Central memory CD8-positive, alpha-beta T cell (primary cell): ENCODE results near the gene CCT6A.
"Not testable (repeated sequence)": the region's sequence is repeated elsewhere in the genome, so short reads cannot be mapped to it uniquely, and the experiment has no call there.

Experiments
- ATAC-seq: fragments of 150-1000 bp; cut with Tn5 transposase; replicated peaks from 2 replicates; pipeline ENCODE4 v1.10.0; 2022; ENCODE audit warnings: mild to moderate bottlenecking, moderate FRiP score, moderate number of reproducible peaks; ENCODE audit not compliant: poor library complexity, severe bottlenecking; ENCODE audit errors: extremely low read depth
- DNase-seq, 2 donors: peaks; one replicate each; pipeline ENCODE4 v3.0.0; 2021; ENCODE audit warnings: low spot score in 2 of 2
- H3K27ac Mint-ChIP-seq: one replicate; pipeline ENCODE4 v1.8.0; 2022; ENCODE audit warnings: low read depth, mild to moderate bottlenecking, moderate library complexity, mixed read lengths
- H3K27me3 Mint-ChIP-seq: one replicate; pipeline ENCODE4 v1.8.0; 2022; ENCODE audit warnings: mixed read lengths
- H3K36me3 Mint-ChIP-seq: one replicate; pipeline ENCODE4 v1.8.0; 2022; ENCODE audit warnings: mild to moderate bottlenecking, moderate library complexity, mixed read lengths; ENCODE audit not compliant: insufficient read depth
- H3K4me1 Mint-ChIP-seq: one replicate; pipeline ENCODE4 v1.8.0; 2022; ENCODE audit warnings: mixed read lengths
- H3K4me3 Mint-ChIP-seq: one replicate; pipeline ENCODE4 v1.8.0; 2022; ENCODE audit warnings: mild to moderate bottlenecking, moderate library complexity, mixed read lengths
- H3K9me3 Mint-ChIP-seq: one replicate; pipeline ENCODE4 v1.8.0; 2022; ENCODE audit warnings: mixed read lengths

Gene CCT6A

DNA sequence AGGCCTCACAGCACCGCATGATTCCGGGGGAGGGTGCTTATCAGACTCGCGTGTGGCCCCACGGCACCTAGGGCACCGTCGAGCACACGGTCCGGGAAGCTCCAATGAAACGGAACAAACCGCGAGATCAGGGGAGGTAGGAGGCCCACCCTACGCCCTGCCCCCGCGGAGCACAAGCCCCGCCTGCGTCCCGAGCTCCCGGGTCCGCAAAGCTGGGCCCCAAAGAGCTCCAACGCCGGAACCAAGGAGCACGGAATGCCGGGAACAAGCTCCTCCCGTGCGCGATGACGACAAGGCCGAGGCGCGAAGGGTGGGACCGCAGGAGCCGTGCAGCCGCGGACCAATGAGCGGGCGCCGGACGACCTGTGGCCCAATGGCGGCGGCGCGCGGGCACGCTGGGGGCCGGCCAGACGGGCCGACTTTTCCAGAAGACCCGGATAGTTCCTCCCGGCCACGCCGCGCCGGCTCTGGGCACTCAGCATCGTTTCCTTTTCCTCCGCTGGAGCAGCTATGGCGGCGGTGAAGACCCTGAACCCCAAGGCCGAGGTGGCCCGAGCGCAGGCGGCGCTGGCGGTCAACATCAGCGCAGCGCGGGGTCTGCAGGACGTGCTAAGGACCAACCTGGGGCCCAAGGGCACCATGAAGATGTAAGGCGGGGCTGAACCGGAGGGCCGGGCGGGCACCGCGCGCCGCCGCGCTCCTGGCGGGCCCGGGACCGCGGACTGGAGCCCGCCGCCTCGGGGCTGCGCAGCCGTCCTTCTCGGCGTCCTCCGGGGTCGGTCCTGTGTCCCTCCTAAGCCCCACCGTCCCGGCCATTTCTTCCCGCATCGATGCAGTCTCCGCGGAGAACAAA is at the start of gene CCT6A, which contains the start of gene PSPH:
Gene CCT6A (plus strand): TSS at position 427 of the 853 bp plus-strand sequence. CDS start 84 bp downstream, at position 511.
Gene PSPH (minus strand): TSS at position 106 of the 853 bp plus-strand sequence. CDS start 30,232 bp downstream, outside the sequence.
- ATAC-seq (peak; percentile 91), DNase-seq (peak; percentile 67 to 73)
- Mint-ChIP-seq H3K27me3 (no peaks in the 10 kb centered on the region), H3K9me3 (no peaks in the 10 kb centered on the region), H3K4me3 (peak within 1 kb of the TSS; percentile 85), H3K36me3 (peaks cover 38% of the 10 kb centered on the region), H3K27ac (peak within 1 kb of the TSS; percentile 92), H3K4me1 (peaks cover 21% of the 10 kb centered on the region)

- Mint-ChIP-seq H3K27ac (no peak overlapping the region), H3K27me3 (no peaks in the 10 kb centered on the region), H3K4me1 (no peaks in the 10 kb centered on the region), H3K36me3 (peaks cover 10% of the 10 kb centered on the region), H3K4me3 (no peak overlapping the region), H3K9me3 (no peaks in the 10 kb centered on the region)
- ATAC-seq = no peak
- no peak for DNase-seq
These were observed 47.8 kb upstream of the CCT6A start for GRCh38 chr7:56003749-56004148.

GRCh38 chr7:56007167-56007652 is 44.4 kb upstream of the CCT6A start:
- Mint-ChIP-seq H3K4me3 (no peak overlapping the region), H3K36me3 (peaks cover 2% of the 10 kb centered on the region), H3K9me3 (no peaks in the 10 kb centered on the region), H3K27me3 (no peaks in the 10 kb centered on the region), H3K4me1 (no peaks in the 10 kb centered on the region), H3K27ac (no peak overlapping the region)
- ATAC-seq = no peak
- no peak for DNase-seq

DNA sequence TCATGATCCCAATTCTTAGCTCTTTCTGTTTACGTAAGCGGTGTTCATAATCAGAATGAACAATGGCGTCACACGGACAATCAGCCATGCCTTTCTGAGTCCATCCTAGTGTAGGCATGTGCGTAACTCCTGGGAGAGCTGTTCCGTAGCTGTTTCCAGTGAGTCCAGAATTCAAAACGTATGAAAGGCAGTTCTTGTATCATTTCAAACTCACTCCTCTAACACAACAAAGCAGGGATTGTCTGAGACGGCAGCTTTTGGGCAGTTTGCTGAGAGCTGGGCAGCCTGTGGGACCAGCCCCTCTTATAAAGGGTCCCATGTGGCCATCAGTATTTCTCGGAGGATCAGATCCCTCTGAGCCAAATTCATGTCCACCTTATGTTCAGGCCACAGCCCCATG is 43.7 kb upstream of the CCT6A start:
- Mint-ChIP-seq H3K36me3 (no peaks in the 10 kb centered on the region), H3K9me3 (no peaks in the 10 kb centered on the region), H3K27me3 (no peaks in the 10 kb centered on the region), H3K27ac (no peak overlapping the region), H3K4me1 (no peaks in the 10 kb centered on the region), H3K4me3 (no peak overlapping the region)
- ATAC-seq = no peak
- DNase-seq = no peak

DNA sequence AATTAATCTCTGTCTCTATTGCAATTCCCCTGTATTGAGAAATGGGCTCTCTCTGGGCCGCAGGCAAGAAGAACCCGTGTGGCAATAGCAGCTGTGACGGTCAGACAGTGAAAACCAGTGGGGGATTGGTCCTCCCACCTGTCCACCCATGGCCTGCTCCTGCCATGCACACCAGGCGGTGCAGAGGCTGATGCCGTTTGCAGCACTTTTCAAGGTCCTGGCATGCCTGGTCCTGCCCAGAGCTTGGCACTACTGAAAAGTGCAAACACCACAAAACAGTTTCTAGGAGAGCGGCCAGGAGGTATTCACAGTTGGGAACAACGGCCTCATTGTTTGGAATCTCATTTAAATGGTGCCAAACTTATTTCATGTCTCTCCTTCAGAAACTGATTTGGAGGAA is 41.9 kb upstream of the CCT6A start:
- H3K36me3 Mint-ChIP-seq = no peaks in the 10 kb centered on the region
- H3K4me1 Mint-ChIP-seq = no peaks in the 10 kb centered on the region
- H3K4me3 Mint-ChIP-seq = no peak overlapping the region
- no peaks in the 10 kb centered on the region for H3K27me3 Mint-ChIP-seq
- DNase-seq (no peak), ATAC-seq (no peak)
- no peaks in the 10 kb centered on the region for H3K9me3 Mint-ChIP-seq
- H3K27ac Mint-ChIP-seq = no peak overlapping the region

GRCh38 chr7:56017015-56017414 is 34.5 kb upstream of the CCT6A start:
- H3K9me3 Mint-ChIP-seq, H3K27me3 Mint-ChIP-seq, H3K4me1 Mint-ChIP-seq, H3K27ac Mint-ChIP-seq, H3K4me3 Mint-ChIP-seq, ATAC-seq, DNase-seq, H3K36me3 Mint-ChIP-seq: not testable (repeated sequence)

GRCh38 chr7:56019501-56019900 is 32.1 kb upstream of the CCT6A start:
- ATAC-seq = no peak
- no peaks in the 10 kb centered on the region for H3K4me1 Mint-ChIP-seq

GRCh38 chr7:56023500-56023899 is 28.1 kb upstream of the CCT6A start:
- Mint-ChIP-seq H3K4me3 (no peak overlapping the region), H3K9me3 (no peaks in the 10 kb centered on the region), H3K27ac (no peak overlapping the region), H3K36me3 (peaks cover 3% of the 10 kb centered on the region), H3K4me1 (no peaks in the 10 kb centered on the region), H3K27me3 (no peaks in the 10 kb centered on the region)
- ATAC-seq (no peak), DNase-seq (no peak)

More at GRCh38 chr7:56019501-56019900, 32.1 kb upstream of the CCT6A start:
- Mint-ChIP-seq H3K36me3 (peaks cover 3% of the 10 kb centered on the region), H3K4me3 (no peak overlapping the region), H3K27me3 (no peaks in the 10 kb centered on the region), H3K27ac (no peak overlapping the region), H3K9me3 (no peaks in the 10 kb centered on the region)
- no peak for DNase-seq

GRCh38 chr7:56026538-56026937 is 25.0 kb upstream of the CCT6A start:
- Mint-ChIP-seq H3K4me1 (peaks cover 2% of the 10 kb centered on the region), H3K4me3 (no peak overlapping the region), H3K36me3 (no peaks in the 10 kb centered on the region), H3K27ac (no peak overlapping the region), H3K9me3 (no peaks in the 10 kb centered on the region), H3K27me3 (no peaks in the 10 kb centered on the region)
- no peak for DNase-seq
- no peak for ATAC-seq

- Mint-ChIP-seq H3K27me3 (no peaks in the 10 kb centered on the region), H3K36me3 (no peaks in the 10 kb centered on the region), H3K4me1 (peaks cover 15% of the 10 kb centered on the region), H3K9me3 (no peaks in the 10 kb centered on the region), H3K4me3 (no peak overlapping the region), H3K27ac (no peak overlapping the region)
- no peak for ATAC-seq
- no peak for DNase-seq
These were observed 22.5 kb upstream of the CCT6A start for GRCh38 chr7:56028942-56029630.

DNA sequence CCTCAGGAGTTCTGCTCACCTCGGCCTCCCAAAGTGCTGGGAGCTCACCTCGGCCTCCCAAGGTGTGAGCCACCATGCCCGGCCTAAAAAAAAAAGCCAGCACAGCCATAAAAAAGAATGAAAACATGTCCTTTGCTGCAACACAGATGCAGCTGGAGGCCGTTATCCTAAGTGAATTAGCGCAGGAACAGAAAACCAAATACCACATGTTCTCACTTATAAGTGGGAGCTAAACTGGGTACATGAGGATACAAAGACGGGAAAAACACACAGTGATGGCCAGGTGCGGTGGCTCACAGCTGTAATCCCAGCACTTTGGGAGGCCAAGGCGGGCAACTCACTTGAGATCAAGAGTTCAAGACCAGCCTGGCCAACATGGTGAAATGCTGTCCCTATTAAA is 21.2 kb upstream of the CCT6A start:
- Mint-ChIP-seq H3K9me3 (no peaks in the 10 kb centered on the region), H3K27ac (no peak overlapping the region), H3K4me3 (no peak overlapping the region), H3K36me3 (no peaks in the 10 kb centered on the region), H3K27me3 (no peaks in the 10 kb centered on the region), H3K4me1 (peaks cover 15% of the 10 kb centered on the region)
- DNase-seq (no peak), ATAC-seq (no peak)

GRCh38 chr7:56031556-56031955 is 20.0 kb upstream of the CCT6A start:
- not testable (repeated sequence) for ATAC-seq, H3K36me3 Mint-ChIP-seq, H3K27me3 Mint-ChIP-seq, H3K9me3 Mint-ChIP-seq, H3K27ac Mint-ChIP-seq, DNase-seq
- Mint-ChIP-seq H3K4me1 (peaks cover 15% of the 10 kb centered on the region), H3K4me3 (peak overlapping the region; percentile 40)

DNA sequence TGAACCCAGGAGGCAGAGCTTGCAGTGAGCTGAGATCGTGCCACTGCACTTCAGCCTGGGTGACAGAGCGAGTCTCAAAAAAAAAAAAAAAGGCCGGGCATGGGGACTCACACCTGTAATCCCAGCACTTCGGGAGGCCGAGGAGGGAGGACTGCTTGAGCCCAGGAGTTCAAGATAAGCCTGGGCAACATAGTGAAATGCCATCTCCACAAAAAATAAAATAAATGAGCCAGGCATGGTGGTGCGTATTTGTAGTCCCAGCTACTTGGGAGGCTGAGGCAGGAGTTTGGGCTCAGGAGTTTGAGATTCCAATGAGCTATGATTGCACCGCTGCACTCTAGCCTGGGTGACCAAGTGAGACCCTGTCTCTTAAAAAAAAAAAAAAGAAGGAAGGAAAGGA is 19.0 kb upstream of the CCT6A start:
- H3K4me1 Mint-ChIP-seq = peaks cover 15% of the 10 kb centered on the region
- not testable (repeated sequence) for DNase-seq, H3K9me3 Mint-ChIP-seq, ATAC-seq, H3K27me3 Mint-ChIP-seq, H3K36me3 Mint-ChIP-seq, H3K27ac Mint-ChIP-seq
- H3K4me3 Mint-ChIP-seq = peak overlapping the region; percentile 86
